Measurements from ENCODE around the gene PTPN1. TPM values are rescaled to one million over a fixed set of nuclear protein-coding genes. Genes with fewer than 3 reads are reported as not detected.

Gene PTPN1
- polyA plus RNA-seq, 1 of the 3 experiments (the other 2 are of a cell fraction), result 23.6 TPM

GRCh38 chr20:50586531-50587232, 76.5 kb downstream of the PTPN1 start:
- H3K36me3 ChIP-seq (replicated peaks in 1 of 2; ENCODE audit: control insufficient read depth in 1 of 2, insufficient read depth in 2 of 2, low read length in 1 of 2), result peaks cover 13 to 56% of the 10 kb centered on the region in 2 experiments
- H3K4me3 ChIP-seq (ENCODE audit: low read depth in 2 of 2, low read length in 1 of 2), result no peak overlapping the region
- no peaks in the 10 kb centered on the region for H3F3A ChIP-seq (replicated peaks; ENCODE audit: insufficient read depth)
- POLR2A ChIA-PET, result no interaction called here
- TF ChIP-seq TAF1 (IDR thresholded peaks at IDR 0.05; ENCODE audit: borderline replicate concordance, low read depth, low read length), result no peak
- no peak for TF ChIP-seq ZBTB33 (IDR thresholded peaks at IDR 0.05; ENCODE audit: borderline replicate concordance, low read depth)
- no peak for TF ChIP-seq RXRA (IDR thresholded peaks at IDR 0.05; ENCODE audit: borderline replicate concordance, low read depth)
- no peaks in the 10 kb centered on the region for H3K9me2 ChIP-seq
- CTCF ChIA-PET, result interaction anchor here (0.7 to 2.7 kb wide), 9 partner anchors 8 to 397 kb away, joined by 3 to 15 read pairs (median 4); partner anchors contain the start of gene PTPN1
- no peak overlapping the region for H3K9ac ChIP-seq
- H3K4me1 ChIP-seq (ENCODE audit: control insufficient read depth in 1 of 2, insufficient read depth in 2 of 2, low read depth in 1 of 2, low read length in 1 of 2), result no peaks in the 10 kb centered on the region
- H3K9me3 ChIP-seq, result no peaks in the 10 kb centered on the region
- WGBS (ENCODE audit: low lambda C conversion rate), result 98% methylated on average over 12 of the region's 13 CpGs
- no peak for DNase-seq
- H3K79me2 ChIP-seq (ENCODE audit: insufficient read depth), result no peaks in the 10 kb centered on the region
- H3K4me2 ChIP-seq, result no peak overlapping the region
- H3K27me3 ChIP-seq (ENCODE audit: insufficient read depth), result no peaks in the 10 kb centered on the region
- H3K27ac ChIP-seq (ENCODE audit: low read depth in 2 of 2, low read length in 1 of 2), result no peak overlapping the region
- H2AFZ ChIP-seq (ENCODE audit: low read depth), result no peak overlapping the region
- no peaks in the 10 kb centered on the region; the same call in 1 of the 2 replicates for H4K20me1 ChIP-seq (ENCODE audit: insufficient read depth)

- H3K4me1 ChIP-seq (ENCODE audit: control insufficient read depth in 1 of 2, insufficient read depth in 2 of 2, low read depth in 1 of 2, low read length in 1 of 2), result peaks cover 0 to 4% of the 10 kb centered on the region in 2 experiments; a peak in 1 of 4 replicates
- no peak overlapping the region for H3K27ac ChIP-seq (ENCODE audit: low read depth in 2 of 2, low read length in 1 of 2)
- TF ChIP-seq ZBTB33 (IDR thresholded peaks at IDR 0.05; ENCODE audit: borderline replicate concordance, low read depth), result no peak
- no peak for TF ChIP-seq USF1 (IDR thresholded peaks at IDR 0.05; ENCODE audit: borderline replicate concordance, low read depth)
- TF ChIP-seq TAF1 (IDR thresholded peaks at IDR 0.05; ENCODE audit: borderline replicate concordance, low read depth, low read length), result no peak
- TF ChIP-seq REST (IDR thresholded peaks at IDR 0.05; ENCODE audit: low read depth, low read length), result no peak
- ChIA-PET CTCF (interaction anchor here (0.7 to 2.7 kb wide), 20 partner anchors 8 to 398 kb away, joined by 3 to 15 read pairs (median 4); partner anchors contain the start of gene PTPN1), POLR2A (no interaction called here)
- H4K20me1 ChIP-seq (ENCODE audit: insufficient read depth), result no peaks in the 10 kb centered on the region; the same call in 1 of the 2 replicates
- no peak overlapping the region for H3K4me2 ChIP-seq
- no peaks in the 10 kb centered on the region for H3K9me2 ChIP-seq
- no peak overlapping the region for H3K9ac ChIP-seq
- H3K4me3 ChIP-seq (ENCODE audit: low read depth in 2 of 2, low read length in 1 of 2), result no peak overlapping the region
- no peaks in the 10 kb centered on the region for H3K27me3 ChIP-seq (ENCODE audit: insufficient read depth)
- 91% methylated on average over 11 of the region's 19 CpGs for WGBS (ENCODE audit: low lambda C conversion rate)
- no peaks in the 10 kb centered on the region for H3K9me3 ChIP-seq
- no peak for DNase-seq
- H3K79me2 ChIP-seq (ENCODE audit: insufficient read depth), result no peaks in the 10 kb centered on the region
- peaks cover 6 to 49% of the 10 kb centered on the region in 2 experiments for H3K36me3 ChIP-seq (replicated peaks in 1 of 2; ENCODE audit: control insufficient read depth in 1 of 2, insufficient read depth in 2 of 2, low read length in 1 of 2)
- H2AFZ ChIP-seq (ENCODE audit: low read depth), result no peak overlapping the region
- H3F3A ChIP-seq (replicated peaks; ENCODE audit: insufficient read depth), result no peaks in the 10 kb centered on the region
Observed at GRCh38 chr20:50587291-50587961, 77.2 kb downstream of the PTPN1 start.
